HG03045 (cell line): ENCODE data around the gene TYW1B.
A peak's percentile ranks its signal among the peaks of the same experiment; 100 is the strongest.
"Not testable (repeated sequence)": the region's sequence is repeated elsewhere in the genome, so short reads cannot be mapped to it uniquely, and the experiment has no call there.

Source experiments
- ATAC-seq: cut with Tn5 transposase; IDR thresholded peaks from one replicate; pipeline ENCODE4 v1.9.1; 2021; ENCODE audit warnings: mild to moderate bottlenecking, moderate library complexity; ENCODE audit not compliant: unreplicated experiment

The TYW1B gene

GRCh38 chr7:72705693-72706092 is 122.3 kb downstream of the TYW1B start:
- ATAC-seq, result not testable (repeated sequence)

DNA sequence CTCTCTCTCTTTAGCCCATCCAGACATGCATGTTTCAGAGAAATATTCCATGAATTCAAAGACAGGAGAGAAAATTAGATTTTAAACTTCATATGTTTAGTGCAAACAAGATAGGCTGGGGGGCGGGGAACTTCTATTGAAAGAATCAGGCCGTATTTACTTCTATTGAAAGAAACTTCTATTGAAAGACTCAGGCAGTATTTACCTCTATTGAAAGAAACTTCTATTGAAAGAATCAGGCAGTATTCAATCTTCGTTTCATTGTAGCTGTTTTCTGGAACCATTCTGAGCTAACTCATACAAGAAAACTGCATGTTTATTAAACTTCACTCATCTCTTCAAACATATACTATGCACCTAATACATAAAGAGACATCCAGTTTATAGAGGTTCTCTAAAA is 123.1 kb downstream of the TYW1B start:
- ATAC-seq, result no peak

- ATAC-seq, result not testable (repeated sequence)
Observed at GRCh38 chr7:72700548-72700947, 127.5 kb downstream of the TYW1B start.

- not testable (repeated sequence) for ATAC-seq
Observed at GRCh38 chr7:72697066-72697465, 130.9 kb downstream of the TYW1B start.

- ATAC-seq, result not testable (repeated sequence)
Observed at GRCh38 chr7:72696643-72697042, 131.4 kb downstream of the TYW1B start.

DNA sequence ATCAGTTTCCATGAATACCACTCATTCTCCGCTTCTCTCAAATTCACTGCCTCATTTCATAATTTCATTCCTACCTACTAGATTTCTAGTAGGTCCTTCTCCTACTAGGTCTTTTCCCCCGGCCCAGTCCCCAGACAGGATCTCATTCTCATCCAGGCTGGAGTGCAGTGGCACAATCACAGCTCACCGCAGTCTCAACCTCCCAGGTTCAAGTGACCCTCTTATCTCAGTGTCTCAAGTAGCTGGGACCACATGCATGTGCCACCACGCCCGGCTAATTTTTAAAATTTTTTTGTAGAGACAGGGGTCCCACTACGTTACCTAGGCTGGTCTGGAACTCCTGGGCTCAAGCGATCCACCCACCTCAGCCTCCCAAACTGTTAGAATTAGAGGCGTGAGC is 132.5 kb downstream of the TYW1B start:
- ATAC-seq, result not testable (repeated sequence)

DNA sequence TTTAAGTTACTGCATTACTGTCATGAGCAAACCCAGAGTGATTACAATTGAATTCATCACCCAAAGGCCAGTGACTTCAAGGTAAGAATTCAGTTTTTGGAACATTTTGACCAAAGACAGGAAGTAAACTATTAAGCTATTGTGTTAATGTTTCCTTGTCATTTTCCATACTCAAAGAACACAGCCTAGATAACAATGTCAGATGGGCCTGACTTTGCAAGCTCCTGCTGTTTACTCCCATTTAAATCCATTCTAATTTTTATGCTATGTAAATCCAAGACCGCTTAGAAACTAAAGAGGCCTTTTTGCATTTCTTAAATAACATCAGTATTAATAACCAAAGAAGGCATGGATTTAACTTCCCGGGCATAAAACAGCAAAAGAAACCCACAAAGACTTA is 136.6 kb downstream of the TYW1B start:
- ATAC-seq, result not testable (repeated sequence)

DNA sequence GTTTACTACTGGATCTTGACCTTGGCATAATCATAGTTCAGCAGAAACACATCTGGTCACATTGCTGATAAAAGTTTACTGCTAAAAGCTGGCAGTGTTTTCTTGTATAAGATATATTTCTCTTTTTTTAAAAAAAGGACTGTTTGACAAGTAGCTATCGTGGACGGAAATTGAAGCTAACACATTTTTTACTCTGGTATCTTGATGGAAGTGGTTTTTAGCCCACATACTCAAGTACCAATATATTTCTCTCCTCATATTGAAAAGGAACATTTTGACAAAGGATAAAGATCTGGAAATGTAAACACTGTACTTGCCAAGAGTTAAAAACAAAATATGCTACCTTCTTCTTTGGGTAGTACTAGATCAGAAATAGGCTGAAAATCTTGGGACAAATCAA is 137.8 kb downstream of the TYW1B start:
- not testable (repeated sequence) for ATAC-seq

- ATAC-seq, result not testable (repeated sequence)
Observed at GRCh38 chr7:72689344-72689743, 138.7 kb downstream of the TYW1B start.

- ATAC-seq, result not testable (repeated sequence)
Observed at GRCh38 chr7:72681211-72681610, 146.8 kb downstream of the TYW1B start.

DNA sequence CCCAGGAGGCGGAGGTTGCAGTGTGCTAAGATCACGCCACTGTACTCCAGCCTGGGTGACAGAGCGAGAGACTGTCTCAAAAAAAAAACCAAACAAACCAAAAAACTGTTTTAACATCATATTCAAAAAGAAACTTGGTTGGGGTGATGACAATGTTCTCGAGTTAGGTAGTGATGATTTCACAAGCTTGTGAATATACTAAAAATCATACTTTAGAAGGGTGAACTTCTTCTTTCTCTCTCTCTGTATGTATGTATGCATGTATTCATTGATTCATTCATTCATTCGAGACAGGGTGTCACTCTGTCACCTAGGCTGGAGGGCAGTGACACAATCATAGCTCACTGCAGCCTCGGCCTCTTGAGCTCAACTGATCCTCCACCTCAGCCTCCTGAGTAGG is 151.1 kb downstream of the TYW1B start:
- ATAC-seq, result peak; percentile 47

GRCh38 chr7:72676086-72676690 is 151.8 kb downstream of the TYW1B start:
- not testable (repeated sequence) for ATAC-seq

GRCh38 chr7:72675686-72676085 is 152.3 kb downstream of the TYW1B start:
- ATAC-seq, result not testable (repeated sequence)

DNA sequence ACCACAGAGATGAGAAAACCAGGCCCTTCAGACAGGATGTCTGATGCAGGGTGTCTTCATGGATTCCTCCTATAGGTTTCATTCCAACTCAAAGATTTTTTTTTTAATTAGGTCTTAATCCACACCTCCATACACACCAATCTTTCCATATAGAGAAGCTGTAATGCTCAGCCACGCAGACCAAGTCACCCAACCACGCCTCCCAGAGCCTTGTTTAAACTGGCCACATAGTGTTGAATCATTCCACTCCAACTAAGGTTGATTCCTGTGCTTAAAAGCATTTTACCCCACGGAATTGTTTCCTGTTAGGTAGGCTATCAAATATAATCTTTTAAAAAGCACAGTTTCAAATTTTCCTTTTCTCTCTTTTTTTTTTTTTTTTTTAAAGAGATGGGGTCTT is 153.6 kb downstream of the TYW1B start:
- no peak for ATAC-seq

DNA sequence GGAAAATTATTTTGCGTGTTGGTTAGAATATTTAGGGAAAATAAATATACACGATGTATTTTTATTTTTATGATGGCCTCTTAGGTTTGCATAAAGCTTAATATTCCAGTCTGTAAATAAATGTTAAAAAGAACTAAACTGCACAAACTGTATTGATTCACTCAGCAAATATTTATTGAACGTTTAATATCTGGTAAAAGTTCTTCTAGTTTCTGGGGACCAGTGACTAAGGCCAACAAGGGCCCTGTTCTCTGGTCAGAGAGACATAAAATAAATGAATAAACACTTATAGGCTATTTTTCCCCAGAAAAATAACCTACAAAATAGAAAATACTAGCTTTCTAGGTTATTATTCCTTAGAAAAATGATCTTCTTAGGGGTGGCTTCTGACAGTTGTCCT is 157.2 kb downstream of the TYW1B start:
- ATAC-seq, result not testable (repeated sequence)

DNA sequence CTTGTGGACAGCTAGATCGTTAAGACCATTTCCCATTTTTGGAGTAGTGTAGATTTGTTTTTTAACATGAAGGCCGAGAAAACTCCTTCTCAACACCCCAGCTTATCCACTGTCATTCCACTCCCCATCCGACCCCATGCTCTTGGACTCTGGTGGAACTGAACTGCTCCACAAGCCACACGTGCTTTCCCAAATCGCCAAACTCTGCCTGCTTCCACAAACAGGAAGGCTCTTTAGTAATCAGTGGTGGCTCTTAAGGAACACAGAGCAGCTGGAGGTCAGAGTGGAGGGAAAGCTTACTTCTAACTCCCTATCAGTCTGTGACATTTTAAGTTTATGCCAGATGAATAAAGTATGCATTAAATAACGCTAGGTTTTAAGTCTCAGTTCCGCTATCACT is 159.6 kb downstream of the TYW1B start:
- not testable (repeated sequence) for ATAC-seq

- ATAC-seq, result not testable (repeated sequence)
Observed at GRCh38 chr7:72667049-72667448, 161.0 kb downstream of the TYW1B start.

- not testable (repeated sequence) for ATAC-seq
Observed at GRCh38 chr7:72648574-72648973, 179.4 kb downstream of the TYW1B start.

DNA sequence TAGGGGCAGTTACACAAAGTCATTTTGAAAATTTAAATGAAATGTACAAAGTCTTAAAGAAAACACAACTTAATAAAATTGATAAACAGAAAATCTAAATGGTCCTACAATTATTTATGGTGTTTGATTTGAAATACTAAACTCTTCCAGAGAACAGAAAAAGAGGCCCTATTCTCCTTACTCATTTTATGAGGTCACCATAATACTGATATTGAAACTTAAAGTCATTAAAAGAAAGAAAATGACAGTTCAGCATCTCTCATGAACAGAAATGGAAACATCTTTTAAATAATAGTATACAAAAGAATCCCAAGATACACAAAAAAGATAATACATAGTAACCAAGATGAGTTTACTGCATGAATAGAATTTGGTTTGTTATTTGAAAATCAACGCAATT is 184.3 kb downstream of the TYW1B start:
- ATAC-seq, result not testable (repeated sequence)

GRCh38 chr7:72641485-72642248 is 186.3 kb downstream of the TYW1B start:
- not testable (repeated sequence) for ATAC-seq

DNA sequence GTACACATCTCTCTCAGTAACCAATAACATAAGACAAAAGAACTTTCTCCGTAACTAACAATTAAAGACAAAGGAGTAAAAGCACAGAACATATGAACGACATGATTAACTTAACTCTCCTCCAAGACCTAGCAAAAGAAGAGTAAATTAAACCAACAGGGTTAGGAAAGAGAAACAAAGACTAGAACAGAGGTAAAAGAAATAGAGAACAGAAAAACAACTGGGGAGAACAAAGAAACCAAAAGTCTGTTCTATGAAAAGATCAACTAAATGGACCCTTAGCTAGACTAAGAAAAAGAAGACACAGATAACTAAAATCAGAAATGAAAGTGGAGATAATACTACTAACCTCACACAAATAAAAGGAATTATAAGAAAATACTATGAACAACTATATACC is 187.3 kb downstream of the TYW1B start:
- not testable (repeated sequence) for ATAC-seq

GRCh38 chr7:72635273-72635908 is 192.6 kb downstream of the TYW1B start:
- ATAC-seq, result not testable (repeated sequence)
